NCI-H345 treated with DMSO at 0.1 percent for 48 hours (cell line): ENCODE data around the gene SLC4A5.

Experiments used
- DNase-seq: peaks from one replicate; lab custom pipeline; 2025; ENCODE audit not compliant: unreplicated experiment; lab: John Stamatoyannopoulos, UW

SLC4A5 gene

DNA sequence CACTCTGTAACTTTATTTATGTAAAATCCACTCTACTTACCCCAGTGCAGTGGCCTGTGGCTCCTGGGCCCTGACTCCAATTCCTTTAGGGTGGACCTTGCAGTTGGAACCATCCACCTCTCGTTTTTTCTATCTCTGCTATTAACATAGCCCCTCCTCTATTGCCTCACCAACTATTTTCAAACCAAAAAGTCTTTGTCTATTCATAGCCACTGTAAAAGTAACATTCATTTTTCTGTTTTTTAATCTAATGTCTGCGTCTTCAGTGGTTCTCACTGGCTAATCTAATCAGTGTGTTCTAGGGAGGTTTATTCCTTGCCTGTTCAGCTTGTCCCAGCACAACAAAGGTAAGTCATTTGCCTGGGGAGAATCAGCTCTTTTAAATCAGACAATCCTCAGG lies at the start of gene SLC4A5:
Gene SLC4A5, minus strand, starts transcription at position 101 of the 400 bp plus-strand sequence. CDS start 28,393 bp downstream, outside the sequence.
- DNase-seq: no peak

DNA sequence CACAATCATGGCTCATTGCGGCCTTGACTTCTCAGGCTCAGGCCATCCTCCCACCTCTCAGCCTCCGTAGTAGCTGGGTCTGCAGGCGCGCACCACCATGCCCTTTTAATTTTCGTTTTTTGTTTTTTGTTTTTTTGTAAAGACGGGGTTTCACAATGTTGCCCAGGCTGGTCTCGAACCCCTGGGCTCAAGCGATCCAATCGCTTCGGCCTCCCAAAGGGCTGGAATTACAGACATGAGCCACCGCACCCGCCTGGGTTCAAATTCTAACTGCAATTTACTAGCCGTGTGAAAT lies 49.2 kb upstream of the SLC4A5 start:
- DNase-seq: no peak

DNA sequence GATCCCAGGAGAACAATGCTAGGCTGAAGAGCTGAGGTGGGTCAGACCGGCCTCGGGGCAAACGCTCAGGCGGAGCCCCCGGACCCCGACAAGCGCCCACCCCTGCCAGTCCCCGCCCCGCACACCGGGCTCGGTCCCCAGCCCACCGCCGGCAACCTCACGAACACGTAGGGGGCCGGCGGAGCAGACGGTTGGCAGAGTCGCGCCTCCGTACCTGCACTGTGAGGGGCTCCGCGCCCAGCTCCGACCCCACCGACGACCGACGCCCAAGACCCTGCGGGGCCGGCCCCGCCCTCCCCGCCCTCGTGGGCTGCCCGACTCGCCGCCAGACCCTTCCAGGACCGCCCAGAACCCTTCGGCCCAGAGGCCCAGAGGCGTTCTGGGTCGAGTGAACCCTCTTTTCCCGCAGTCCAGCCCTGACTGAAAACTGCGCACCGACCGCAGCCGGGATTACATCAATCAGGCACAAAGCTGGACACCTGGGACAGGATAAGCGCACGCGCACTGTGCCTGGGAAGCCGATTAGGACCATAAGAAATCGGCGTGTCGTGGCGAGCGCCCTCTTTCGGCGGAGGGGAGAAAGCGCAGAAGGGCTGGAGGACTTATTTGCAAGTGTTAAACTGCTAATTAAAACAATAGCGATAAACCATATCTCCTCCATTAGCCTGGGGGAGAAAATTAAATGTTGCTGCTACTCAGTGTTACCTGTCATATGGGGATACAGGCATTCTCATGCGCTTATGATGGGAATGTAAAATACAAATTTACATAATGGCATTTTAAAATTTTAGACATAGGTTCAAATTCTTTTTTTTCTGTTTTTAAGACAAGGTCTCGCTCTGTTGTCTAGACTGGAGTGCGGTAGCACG lies 48.6 kb upstream of the SLC4A5 start:
- DNase-seq: peak; percentile 91

GRCh38 chr2:74391209-74391579 lies 48.0 kb upstream of the SLC4A5 start:
- peak; percentile 48 for DNase-seq

- no peak for DNase-seq
These were observed 47.4 kb upstream of the SLC4A5 start for GRCh38 chr2:74390606-74391005.

- DNase-seq: no peak
These were observed 44.1 kb upstream of the SLC4A5 start for GRCh38 chr2:74387346-74387745.

GRCh38 chr2:74385396-74385795 lies 42.2 kb upstream of the SLC4A5 start:
- DNase-seq: no peak

GRCh38 chr2:74384051-74384450 lies 40.8 kb upstream of the SLC4A5 start:
- no peak for DNase-seq

GRCh38 chr2:74383254-74383653 lies 40.0 kb upstream of the SLC4A5 start:
- DNase-seq: no peak

- DNase-seq: peak; percentile 16
These were observed 38.5 kb upstream of the SLC4A5 start for GRCh38 chr2:74381751-74382150.

DNA sequence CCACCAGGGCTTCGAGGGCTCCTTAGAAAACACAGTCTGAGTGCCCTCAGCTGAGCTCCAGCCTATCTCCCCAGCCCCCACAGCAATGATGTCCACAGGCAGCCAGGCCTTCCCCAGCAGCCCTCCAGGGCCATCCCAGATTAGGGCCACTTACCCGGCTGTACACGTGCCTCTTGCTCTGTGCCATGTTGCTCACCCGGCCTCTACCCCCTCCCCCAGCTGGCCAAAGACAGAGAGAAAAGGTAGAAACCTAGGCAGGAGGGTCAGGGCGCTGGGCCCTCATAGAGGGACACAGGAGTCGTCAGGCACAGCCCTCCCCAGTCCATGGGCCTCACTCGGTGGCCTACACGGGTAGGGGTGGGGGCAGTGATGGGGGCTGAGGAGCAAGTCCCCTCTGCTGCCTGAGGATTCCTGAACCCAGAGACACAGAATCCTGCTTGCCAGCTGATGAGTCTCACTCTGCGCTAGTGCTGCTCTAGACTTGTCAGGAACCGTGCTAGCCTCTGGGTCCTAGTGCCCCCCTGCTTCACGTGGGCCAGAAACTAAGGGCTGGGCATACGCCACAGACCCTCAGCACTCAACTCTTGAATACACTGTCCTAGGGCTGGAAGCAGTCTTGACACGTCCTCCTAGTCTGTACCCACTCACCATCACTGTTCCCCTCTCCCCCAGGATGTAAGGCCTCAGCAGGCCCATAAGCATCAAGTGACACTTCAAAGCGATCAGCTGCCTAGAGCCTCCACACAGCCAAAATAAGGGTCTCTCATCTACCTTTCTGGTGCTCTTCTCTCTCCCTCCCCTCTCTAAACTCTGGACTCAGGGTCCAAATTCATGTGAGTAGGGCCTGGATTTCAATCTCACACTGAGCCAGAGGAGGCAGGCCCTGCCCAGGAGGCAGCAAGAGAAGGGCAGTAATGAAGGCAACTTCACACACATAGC lies 36.9 kb upstream of the SLC4A5 start, which contains the start of gene DCTN1:
Gene DCTN1, minus strand, starts transcription at position 461 of the 939 bp plus-strand sequence. Its CDS starts 274 bp downstream, at position 187.
- DNase-seq: no peak

- DNase-seq: no peak
These were observed 34.8 kb upstream of the SLC4A5 start for GRCh38 chr2:74378007-74378406.

DNA sequence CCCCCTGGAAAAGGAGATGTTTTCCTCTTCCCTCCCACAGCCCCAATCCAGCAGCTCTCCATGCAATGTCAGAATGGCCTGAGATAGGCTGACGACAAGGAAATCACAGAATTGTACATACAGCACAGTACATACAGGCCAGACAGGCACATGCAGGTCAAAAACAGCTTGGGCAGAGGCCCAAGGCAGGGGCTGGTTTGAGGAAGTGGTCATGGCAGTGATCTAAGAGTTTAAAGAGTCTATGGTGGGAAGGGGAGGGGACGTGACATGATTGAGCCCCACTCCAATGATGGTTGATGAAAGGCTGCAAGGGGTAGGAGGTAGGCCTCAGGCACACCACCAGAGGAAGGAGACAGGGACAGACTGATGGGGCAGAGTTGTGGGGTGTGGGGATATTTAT lies 32.6 kb upstream of the SLC4A5 start:
- no peak for DNase-seq

GRCh38 chr2:74374509-74375205 lies 31.4 kb upstream of the SLC4A5 start:
- no peak for DNase-seq

DNA sequence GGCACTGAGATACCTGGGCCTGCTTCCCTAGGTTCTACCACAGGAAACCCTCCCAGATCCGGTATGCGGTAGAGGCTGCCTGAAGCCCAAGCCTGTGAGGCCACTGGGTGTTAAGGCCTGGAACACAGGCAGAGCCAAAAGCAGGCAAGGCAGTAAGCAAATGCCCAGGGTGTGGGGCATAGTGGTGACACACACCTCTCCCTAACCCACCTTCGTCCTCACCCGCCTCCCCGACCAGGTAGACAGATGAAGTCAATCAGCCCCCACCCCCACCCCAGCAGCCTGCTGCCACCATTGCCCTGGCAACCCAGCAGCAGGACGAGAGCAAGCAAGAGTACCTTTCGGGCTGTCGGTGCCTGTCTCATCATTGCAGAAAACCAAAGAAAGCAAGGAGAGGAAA lies 30.8 kb upstream of the SLC4A5 start:
- DNase-seq: no peak

DNA sequence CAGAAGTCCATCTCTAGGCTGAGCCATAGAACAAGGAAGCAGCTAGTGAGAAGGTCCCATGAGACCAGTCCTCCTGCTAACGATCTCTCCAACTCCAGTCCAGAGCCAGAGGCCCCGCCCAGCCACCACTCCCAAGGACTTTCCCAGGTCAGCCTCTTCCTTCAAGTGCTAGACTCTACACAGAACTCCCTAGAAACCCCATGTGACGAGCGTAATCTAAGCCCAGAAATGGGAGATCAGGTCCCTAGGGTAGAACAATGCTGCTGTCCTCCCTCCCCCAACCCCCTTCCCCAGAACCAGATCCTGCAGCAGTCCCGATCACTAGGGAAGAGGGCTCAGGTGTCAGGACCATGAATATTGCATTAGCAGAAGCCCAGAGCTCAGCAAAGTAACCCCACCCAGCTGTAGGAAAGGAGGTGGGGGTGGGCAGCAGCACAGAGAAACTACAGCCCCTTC lies 30.0 kb upstream of the SLC4A5 start:
- no peak for DNase-seq

DNA sequence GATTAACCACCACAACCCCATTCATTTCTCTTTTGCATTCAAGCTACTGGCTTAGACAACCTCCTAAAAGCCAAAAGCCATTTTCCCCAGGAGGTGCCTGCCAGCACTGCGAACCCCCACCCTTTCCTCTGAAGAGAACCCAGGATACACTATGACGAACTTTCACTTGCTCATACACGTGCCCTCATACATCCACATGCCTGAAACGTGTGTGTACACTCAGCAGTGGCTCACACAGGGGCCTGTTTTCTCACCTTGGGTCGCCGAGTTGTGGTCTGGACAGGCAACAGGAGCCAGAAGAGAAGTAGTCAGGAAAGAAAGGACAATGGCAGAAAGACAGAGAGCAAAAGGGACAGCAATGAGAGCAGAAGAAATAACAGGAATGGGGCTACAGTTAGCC lies 29.5 kb upstream of the SLC4A5 start:
- no peak for DNase-seq

- DNase-seq: no peak
These were observed 28.2 kb upstream of the SLC4A5 start for GRCh38 chr2:74371421-74371820.

- no peak for DNase-seq
These were observed 26.8 kb upstream of the SLC4A5 start for GRCh38 chr2:74369976-74370375.

GRCh38 chr2:74368499-74368898 lies 25.3 kb upstream of the SLC4A5 start:
- DNase-seq: no peak

GRCh38 chr2:74367789-74368188 lies 24.6 kb upstream of the SLC4A5 start:
- no peak for DNase-seq
